Measurements from ENCODE around the gene SUPT6H.
"Not testable (repeated sequence)": the region's sequence is repeated elsewhere in the genome, so short reads cannot be mapped to it uniquely, and the experiment has no call there.

SUPT6H gene

DNA sequence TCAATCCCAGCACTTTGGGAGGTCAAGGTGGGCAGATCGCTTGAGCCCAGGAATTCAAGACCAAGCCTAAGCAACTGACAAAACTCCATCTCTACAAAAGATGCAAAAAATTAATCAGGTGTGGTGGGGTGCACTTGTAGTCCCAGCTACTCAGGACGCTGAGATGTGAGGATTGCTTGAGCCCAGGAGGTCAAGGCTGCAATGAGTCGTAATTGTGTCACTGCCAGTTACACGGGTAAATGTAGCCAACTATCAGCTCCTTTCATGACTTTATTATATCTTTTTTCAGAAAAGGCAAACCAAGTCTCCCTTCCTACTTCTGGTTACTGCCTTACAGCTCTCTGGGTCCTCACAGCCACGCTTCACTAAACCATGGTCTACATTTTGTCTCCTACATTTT lies 4.2 kb upstream of the SUPT6H start:
- peaks cover 21% of the 10 kb centered on the region for H3K4me1 Mint-ChIP-seq
- H3K27ac Mint-ChIP-seq = no peak overlapping the region
- H3K9me3 Mint-ChIP-seq = peaks cover 40% of the 10 kb centered on the region
- TF ChIP-seq, protein P1, sequence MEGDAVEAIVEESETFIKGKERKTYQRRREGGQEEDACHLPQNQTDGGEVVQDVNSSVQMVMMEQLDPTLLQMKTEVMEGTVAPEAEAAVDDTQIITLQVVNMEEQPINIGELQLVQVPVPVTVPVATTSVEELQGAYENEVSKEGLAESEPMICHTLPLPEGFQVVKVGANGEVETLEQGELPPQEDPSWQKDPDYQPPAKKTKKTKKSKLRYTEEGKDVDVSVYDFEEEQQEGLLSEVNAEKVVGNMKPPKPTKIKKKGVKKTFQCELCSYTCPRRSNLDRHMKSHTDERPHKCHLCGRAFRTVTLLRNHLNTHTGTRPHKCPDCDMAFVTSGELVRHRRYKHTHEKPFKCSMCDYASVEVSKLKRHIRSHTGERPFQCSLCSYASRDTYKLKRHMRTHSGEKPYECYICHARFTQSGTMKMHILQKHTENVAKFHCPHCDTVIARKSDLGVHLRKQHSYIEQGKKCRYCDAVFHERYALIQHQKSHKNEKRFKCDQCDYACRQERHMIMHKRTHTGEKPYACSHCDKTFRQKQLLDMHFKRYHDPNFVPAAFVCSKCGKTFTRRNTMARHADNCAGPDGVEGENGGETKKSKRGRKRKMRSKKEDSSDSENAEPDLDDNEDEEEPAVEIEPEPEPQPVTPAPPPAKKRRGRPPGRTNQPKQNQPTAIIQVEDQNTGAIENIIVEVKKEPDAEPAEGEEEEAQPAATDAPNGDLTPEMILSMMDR (IDR thresholded peaks at IDR 0.05) = no peak
- no peak overlapping the region for H3K4me3 Mint-ChIP-seq
- DNase-seq = no peak
- H3K27me3 Mint-ChIP-seq (ENCODE audit: low read depth, poor library complexity) = no peaks in the 10 kb centered on the region
- H3K36me3 Mint-ChIP-seq (ENCODE audit: low read depth) = peaks cover 68% of the 10 kb centered on the region

- not testable (repeated sequence) for H3K27me3 Mint-ChIP-seq (ENCODE audit: low read depth, poor library complexity); DNase-seq; H3K27ac Mint-ChIP-seq; H3K4me3 Mint-ChIP-seq
- Mint-ChIP-seq H3K4me1 (peaks cover 27% of the 10 kb centered on the region), H3K36me3 (ENCODE audit: low read depth) (peaks cover 63% of the 10 kb centered on the region), H3K9me3 (peaks cover 40% of the 10 kb centered on the region)
Measured at GRCh38 chr17:28658342-28658741, 3.7 kb upstream of the SUPT6H start.

GRCh38 chr17:28658766-28659496 lies 3.1 kb upstream of the SUPT6H start:
- peaks cover 33% of the 10 kb centered on the region for H3K4me1 Mint-ChIP-seq
- H3K27ac Mint-ChIP-seq; H3K4me3 Mint-ChIP-seq; DNase-seq; H3K27me3 Mint-ChIP-seq (ENCODE audit: low read depth, poor library complexity): not testable (repeated sequence)
- peaks cover 63% of the 10 kb centered on the region for H3K36me3 Mint-ChIP-seq (ENCODE audit: low read depth)
- peaks cover 40% of the 10 kb centered on the region for H3K9me3 Mint-ChIP-seq

DNA sequence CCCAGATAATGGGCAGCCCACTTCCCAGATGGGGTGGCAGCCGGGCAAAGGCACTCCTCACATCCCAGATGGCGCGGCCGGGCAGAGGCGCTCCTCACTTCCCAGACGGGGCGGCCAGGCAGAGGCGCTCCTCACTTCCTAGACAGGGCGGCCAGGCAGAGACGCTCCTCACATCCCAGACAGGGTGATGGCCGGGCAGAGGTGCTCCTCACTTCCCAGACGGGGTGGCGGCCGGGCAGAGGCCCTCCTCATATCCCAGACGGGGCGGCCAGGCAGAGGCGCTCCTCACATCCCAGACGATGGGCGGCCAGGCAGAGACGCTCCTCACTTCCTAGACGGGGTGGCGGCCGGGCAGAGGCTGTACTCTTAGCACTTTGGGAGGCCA lies 2.5 kb upstream of the SUPT6H start:
- H3K27ac Mint-ChIP-seq, H3K4me3 Mint-ChIP-seq: not testable (repeated sequence)
- H3K36me3 Mint-ChIP-seq (ENCODE audit: low read depth) = peaks cover 63% of the 10 kb centered on the region

DNA sequence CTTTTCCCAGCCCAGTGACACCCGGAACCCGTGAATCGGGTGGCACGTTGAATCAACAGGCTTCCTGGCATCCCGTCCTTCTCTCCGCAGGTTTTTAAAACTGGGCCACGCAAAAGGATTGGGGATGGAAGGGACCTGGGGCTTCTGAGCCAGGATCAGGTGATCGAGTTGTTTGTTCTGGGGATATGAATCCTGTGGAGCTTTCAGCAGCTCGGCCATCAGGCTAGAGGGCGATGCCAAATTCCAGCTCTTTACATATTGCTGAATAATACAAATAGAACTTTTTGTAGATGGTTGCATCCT lies 473 bp downstream of the SUPT6H start:
- Mint-ChIP-seq H3K27me3 (ENCODE audit: low read depth, poor library complexity) (no peaks in the 10 kb centered on the region), H3K27ac (peak overlapping the region; percentile 100), H3K9me3 (peaks cover 40% of the 10 kb centered on the region), H3K4me1 (peaks cover 52% of the 10 kb centered on the region), H3K36me3 (ENCODE audit: low read depth) (peaks cover 62% of the 10 kb centered on the region), H3K4me3 (peak overlapping the region; percentile 99)
- TF ChIP-seq, protein P1 (IDR thresholded peaks at IDR 0.05) = no peak
- no peak for DNase-seq

More for the DNA sequence above, 2.5 kb upstream of the SUPT6H start:
- Mint-ChIP-seq H3K9me3 (peaks cover 40% of the 10 kb centered on the region), H3K4me1 (peaks cover 38% of the 10 kb centered on the region)
- not testable (repeated sequence) for H3K27me3 Mint-ChIP-seq (ENCODE audit: low read depth, poor library complexity); DNase-seq

DNA sequence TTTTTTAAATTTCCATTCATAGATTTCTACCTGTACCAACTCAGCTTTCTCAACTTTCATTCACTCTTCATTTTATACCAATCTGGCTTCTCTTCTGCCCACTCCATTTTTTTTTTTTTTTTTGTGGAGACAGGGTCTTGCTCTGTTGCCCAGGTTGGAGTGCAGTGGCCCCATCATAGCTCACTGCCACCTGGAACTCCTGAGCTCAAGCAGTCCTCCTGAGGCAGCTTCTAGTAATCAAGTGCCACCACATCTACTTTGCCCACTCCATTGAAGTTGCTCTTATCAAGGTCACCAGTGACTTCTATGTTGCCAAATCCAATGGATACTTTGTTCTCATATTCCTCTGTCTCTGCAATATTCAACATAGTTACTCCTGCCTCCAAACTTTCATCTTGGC lies 1.7 kb downstream of the SUPT6H start:
- TF ChIP-seq, protein P1 (IDR thresholded peaks at IDR 0.05) = no peak
- H3K36me3 Mint-ChIP-seq (ENCODE audit: low read depth) = peaks cover 61% of the 10 kb centered on the region
- H3K4me1 Mint-ChIP-seq = peaks cover 62% of the 10 kb centered on the region
- H3K27me3 Mint-ChIP-seq (ENCODE audit: low read depth, poor library complexity) = no peaks in the 10 kb centered on the region
- peaks cover 29% of the 10 kb centered on the region for H3K9me3 Mint-ChIP-seq
- H3K27ac Mint-ChIP-seq = peak overlapping the region; percentile 14
- no peak for DNase-seq
- peak overlapping the region; percentile 99 for H3K4me3 Mint-ChIP-seq

DNA sequence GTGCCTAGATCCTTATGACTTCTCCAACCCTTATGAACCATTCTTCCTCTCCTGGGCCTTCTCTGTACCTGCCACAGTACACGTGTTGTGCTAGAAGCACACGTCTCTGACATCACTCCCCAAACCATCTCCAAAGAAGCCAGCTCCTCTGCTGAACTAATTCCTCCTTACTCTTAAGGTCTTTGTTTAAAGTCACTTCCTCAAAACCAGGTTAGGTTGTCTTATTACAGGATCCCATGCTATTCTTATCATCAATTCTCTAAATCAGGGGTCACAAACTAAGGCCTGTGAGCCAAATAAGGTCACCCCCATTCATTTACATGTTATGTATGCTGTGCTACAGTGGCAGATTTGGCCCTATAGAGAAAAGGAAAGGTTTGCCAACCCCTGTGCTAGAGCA lies 4.0 kb downstream of the SUPT6H start:
- H3K27me3 Mint-ChIP-seq (ENCODE audit: low read depth, poor library complexity) = no peaks in the 10 kb centered on the region
- H3K9me3 Mint-ChIP-seq = peaks cover 11% of the 10 kb centered on the region
- H3K27ac Mint-ChIP-seq = peak overlapping the region; percentile 51
- H3K4me1 Mint-ChIP-seq = peaks cover 53% of the 10 kb centered on the region
- TF ChIP-seq, protein P1 (IDR thresholded peaks at IDR 0.05) = no peak
- DNase-seq = no peak
- peaks cover 52% of the 10 kb centered on the region for H3K36me3 Mint-ChIP-seq (ENCODE audit: low read depth)
- no peak overlapping the region for H3K4me3 Mint-ChIP-seq

Measured in nephron progenitor cell (in vitro differentiated cells).